Erythroblast (primary cell): ENCODE measurements around the gene ESPL1.

ENCODE experiments used
- DNase-seq, 2 experiments: peaks; one replicate each; lab custom pipeline; 2025; lab: John Stamatoyannopoulos, UW
- GATA1 ChIP-seq: IDR thresholded peaks from 2 replicates; pipeline ENCODE4 v1.6.1; 2011; ENCODE audit warnings: low read depth, mild to moderate bottlenecking, control low read depth, low read length, moderate library complexity
- POLR2A ChIP-seq: IDR thresholded peaks from 2 replicates; pipeline ENCODE4 v1.6.1; 2011; ENCODE audit warnings: mild to moderate bottlenecking, low read length

The ESPL1 gene

DNA sequence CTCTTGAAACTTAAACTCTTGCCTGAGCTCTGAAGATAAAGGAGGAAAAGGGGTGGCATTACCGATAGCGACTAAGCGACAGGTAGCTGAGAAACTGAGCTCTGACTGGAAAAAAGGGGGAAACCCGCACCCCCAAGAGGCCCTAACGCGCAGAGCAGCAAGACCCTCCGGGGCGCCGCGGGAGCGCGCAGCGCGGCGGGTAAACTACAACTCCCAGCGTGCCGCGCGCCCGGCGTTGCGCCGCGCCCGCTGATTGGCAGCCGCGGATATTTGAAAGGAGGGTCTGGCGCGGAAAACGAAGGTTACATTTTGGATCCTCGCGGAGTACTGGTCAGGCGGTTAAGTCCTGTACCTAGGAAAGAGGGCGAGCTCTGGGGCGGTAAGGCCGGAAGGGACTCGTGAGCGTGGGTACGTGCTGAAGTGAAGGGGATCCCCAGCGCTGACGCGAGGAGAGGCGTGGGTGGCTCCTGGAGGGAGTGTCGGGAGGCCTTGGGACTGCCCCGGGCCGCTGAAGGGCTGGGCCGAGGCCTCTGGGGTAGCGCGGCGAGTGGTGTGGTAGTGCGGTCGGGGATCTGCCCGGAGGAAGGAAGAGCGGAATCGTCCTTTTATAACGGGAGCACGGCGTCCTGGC is at the start of gene ESPL1:
ESPL1 (plus strand) TSS at position 301 of the 631 bp plus-strand sequence. CDS start 468 bp downstream, outside the sequence.
- TF ChIP-seq POLR2A (peak; percentile 70), GATA1 (no peak)
- DNase-seq: peak; percentile 89 to 90

- TF ChIP-seq POLR2A (no peak), GATA1 (no peak)
- DNase-seq: no peak
Measured at GRCh38 chr12:53218551-53219291, 49.4 kb upstream of the ESPL1 start.

DNA sequence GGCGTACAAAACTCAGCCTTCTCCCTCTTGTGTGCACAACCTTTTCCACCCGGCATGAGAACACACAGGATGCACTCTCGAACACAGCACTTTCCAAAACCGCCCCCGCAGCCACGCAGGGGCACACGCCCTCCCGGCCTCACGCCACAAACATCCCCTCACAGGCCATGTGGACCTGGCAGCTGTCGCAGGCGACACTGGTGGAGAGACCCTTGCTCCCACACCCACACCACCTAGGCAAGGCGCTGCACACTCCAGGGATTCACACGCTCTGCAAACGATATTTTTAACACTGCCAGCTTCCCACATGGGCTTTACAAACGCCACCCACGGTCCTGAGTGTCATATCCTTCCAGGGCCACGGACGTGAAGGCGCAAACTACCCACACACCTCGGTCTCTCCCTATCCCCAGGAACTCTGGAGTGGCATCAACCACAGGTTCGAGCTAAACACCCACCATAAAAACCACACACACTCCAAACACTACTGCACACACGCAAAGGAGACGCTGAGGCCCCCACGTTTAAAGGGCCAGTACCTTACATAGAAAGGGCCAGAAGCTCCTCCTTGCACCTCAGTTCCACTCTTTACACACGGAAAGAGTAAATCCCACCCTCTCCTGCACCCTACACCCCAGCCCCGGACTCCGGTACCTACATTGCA is 48.7 kb upstream of the ESPL1 start:
- TF ChIP-seq POLR2A (no peak), GATA1 (no peak)
- no peak for DNase-seq

DNA sequence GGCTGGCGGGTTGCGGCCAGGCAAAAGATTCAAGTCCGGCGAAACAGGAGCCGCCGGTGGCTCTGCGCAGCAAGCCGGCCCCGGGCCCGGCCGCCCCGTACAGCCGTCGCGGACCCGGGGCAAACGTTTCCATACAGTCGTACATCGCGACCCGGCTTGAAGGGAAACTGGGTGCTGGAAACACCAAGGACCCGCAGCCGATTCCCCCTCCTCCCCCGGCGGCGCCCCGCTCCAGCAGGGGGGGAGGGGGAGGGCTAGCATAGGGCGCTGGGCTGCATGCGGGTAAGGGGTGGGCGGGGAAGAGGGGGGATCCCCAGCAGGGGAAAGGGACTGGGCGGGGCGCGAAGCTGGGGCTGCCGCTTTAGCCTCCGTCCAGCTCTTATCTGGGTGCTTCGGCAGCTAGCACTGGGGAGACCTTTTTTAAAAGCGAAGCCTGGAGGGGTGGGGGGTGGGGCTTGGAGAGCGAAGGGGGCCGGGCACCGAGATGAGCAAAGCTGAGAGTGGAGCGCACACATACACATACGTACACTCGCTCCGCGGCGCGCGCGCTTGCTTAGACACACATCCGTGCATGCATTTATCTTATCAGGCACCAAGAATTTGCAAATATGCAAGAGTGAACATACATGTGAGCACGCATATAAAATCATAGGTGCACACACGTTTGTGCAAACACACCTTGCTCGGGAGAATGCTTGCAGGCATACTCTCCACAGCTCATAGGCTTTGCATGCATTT is 48.0 kb upstream of the ESPL1 start:
- peak; percentile 62 to 70 for DNase-seq
- TF ChIP-seq GATA1: no peak
- TF ChIP-seq POLR2A: no peak

- peak; percentile 73 for DNase-seq
- no peak for TF ChIP-seq POLR2A
- no peak for TF ChIP-seq GATA1
Measured at GRCh38 chr12:53220694-53221202, 47.4 kb upstream of the ESPL1 start.

DNA sequence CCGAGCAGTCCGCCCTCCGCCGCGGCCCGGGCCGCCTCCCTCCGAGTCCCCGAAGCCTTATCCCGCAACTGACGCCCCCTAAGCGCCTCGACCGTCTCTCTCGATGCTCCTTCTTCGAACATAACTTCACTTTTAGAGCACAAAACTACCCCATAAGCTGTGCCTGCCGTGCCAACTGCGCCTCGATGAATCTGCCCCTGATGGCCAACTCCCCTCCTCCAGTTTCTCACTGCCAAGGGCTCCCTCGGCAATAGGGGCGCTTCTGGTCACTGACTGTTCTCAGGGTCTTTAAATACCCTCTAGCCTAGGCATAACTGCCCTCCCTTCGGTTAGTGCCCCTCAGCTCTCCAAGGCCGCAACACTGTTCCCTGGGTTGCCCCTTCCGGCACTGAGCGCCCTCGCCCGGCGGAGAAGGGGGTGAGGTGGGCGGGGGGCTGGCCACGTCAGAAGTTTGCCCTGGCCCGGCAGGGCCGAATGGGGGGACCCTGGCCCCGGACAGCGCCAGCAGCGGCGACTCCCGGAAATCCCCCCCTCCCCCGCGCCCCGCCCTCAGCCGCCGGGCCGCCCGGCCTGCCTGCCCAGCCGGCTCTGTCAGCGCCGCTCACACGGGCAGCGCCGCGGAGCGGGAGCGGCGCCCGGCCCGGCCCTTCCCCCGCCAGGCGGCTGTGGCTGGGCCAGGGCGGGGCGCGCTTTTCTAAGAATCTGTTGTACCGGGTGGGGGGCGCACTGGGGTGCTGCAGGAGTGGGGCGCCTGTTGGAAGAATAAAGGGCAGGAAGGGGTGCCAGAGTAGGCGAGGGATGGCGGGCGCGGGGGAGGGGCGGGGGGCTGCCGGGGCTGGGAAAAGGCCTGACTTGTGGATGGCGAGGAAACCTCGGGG is 46.7 kb upstream of the ESPL1 start:
- TF ChIP-seq GATA1 (no peak), POLR2A (peak; percentile 42)
- DNase-seq: peak; percentile 60 to 71

GRCh38 chr12:53222170-53222721 is 45.9 kb upstream of the ESPL1 start:
- DNase-seq: no peak

DNA sequence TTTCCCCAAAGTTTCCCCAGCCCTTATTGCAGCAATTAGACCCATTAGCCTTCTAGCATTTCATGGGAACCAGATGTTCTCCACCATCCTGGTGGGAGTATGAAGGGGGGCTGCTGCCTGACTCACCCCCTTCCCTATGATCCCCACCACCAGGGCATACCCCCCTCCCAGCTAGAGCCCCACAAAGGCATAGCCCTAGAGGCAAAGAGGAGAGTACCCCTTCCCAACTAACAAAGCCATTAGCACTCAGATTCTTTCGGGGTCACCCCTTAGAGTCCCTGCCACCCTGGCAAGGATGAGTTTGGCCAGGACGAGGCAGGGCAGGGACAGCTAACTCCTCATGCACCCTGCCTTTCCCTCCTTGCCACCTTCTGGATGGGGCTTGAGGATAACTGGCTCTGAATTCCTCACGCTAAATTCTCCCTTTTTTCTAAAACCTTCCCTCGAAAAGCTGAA is 45.3 kb upstream of the ESPL1 start:
- TF ChIP-seq POLR2A (no peak), GATA1 (no peak)
- DNase-seq: no peak

More at GRCh38 chr12:53222170-53222721, 45.9 kb upstream of the ESPL1 start:
- TF ChIP-seq POLR2A: no peak

DNA sequence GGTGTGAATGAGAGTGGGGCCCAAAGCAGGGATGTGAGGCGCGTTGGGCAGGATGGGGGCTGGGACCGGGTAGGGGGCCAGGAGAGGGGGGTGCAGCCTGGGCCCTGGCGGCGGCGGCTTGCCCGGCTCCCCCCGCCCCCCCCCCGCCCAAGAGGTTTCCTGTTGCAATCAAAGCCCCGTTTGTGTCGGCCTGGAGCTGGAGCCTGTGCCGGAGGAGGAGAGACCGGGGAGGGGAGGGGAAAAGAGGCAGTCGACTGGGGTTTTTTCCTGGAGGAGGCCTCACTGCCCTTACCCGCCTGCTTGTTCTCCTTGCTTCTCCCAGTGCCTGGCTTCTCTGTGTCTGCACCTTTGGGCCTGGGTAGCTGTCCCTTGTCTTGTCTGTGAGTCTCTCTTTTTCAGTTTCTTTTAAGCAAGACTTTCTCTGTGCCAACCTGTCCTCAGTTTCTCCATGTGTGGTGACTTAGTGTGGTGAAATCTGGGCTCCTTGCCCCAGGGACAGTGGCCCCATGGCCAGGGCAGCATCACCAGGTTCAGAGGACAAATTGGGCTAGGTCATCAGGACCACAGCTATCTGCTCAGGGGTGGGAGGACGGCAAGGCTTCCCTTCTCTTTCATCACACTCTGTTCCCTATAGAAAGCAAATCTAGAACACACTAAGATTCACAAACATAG is 44.6 kb upstream of the ESPL1 start:
- DNase-seq: no peak
- no peak for TF ChIP-seq POLR2A
- no peak for TF ChIP-seq GATA1

DNA sequence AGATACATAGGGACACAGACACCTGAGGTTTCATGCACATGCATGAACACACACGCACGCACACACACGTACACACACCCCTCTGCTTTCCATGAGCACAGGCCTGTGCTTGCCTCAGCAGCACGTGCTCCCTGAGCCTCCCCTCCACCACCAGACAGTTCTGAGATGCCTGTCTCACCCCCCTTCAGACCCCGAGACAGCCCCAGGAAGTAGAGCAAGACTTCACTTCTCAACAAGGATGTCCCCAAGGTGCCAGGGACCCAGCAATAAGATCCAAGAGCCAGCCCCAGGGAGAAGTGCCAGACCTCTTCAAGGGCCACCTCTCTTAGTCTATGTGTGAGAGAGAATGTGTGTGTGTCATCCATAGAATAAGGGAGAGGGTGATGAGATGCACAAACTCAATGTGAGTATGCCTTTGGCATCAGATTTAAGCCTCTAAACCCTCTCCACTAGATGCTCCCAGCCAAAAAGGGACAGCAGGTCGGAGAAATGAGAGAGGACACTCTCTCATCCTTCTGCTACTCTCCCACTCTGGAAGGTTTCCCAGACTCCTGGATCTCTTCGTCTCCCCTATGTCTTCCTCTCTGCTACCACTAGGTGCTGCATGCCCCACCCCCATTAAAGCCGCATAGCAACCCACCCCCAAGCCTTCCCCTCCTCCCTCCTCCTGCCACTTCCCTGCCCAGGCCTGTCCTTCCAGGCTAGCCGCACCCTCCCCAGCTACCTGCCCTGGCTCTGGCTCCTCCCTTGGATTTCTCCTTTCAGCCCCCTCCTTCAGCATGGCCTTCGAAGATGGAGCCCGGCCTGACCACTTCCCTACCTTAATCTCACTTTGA is 43.8 kb upstream of the ESPL1 start:
- no peak for DNase-seq
- TF ChIP-seq GATA1: no peak
- no peak for TF ChIP-seq POLR2A

GRCh38 chr12:53224897-53225634 is 43.0 kb upstream of the ESPL1 start:
- no peak for DNase-seq
- TF ChIP-seq POLR2A (no peak), GATA1 (no peak)
